ENCODE data around the gene NDEL1. TPM values are rescaled to one million over a fixed set of nuclear protein-coding genes. Genes with fewer than 3 reads are reported as not detected.

The NDEL1 gene
- total RNA-seq, 1 experiment from 2014 or later, result 41.8 TPM

DNA sequence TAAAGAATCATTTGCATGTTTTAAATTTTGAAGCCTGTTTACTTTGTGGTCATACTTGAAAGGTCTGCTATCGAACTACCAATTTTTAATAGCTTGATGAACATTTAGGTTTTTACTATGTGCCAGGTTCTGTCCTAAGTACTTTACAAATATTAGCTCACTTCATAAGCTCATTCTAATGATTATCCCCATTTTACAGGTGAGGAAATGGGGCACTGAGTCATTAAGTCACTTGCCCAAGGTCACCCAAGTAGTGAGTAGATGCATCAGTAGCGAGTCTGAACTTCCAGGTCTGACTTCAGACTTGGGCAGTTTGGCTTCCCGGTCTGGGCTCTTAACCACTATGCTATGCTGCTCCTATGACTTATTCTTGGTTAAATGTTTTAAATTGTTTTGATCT lies 4.0 kb downstream of the NDEL1 start:
- peaks cover 45% of the 10 kb centered on the region for H3K36me3 ChIP-seq
- H3K27me3 ChIP-seq, result no peaks in the 10 kb centered on the region
- no peak for DNase-seq
- H3K9me3 ChIP-seq, result no peaks in the 10 kb centered on the region
- H3K4me3 ChIP-seq, result no peak overlapping the region

- H3K27me3 ChIP-seq, result no peaks in the 10 kb centered on the region
- DNase-seq, result no peak
- H3K4me3 ChIP-seq, result no peak overlapping the region
- H3K36me3 ChIP-seq, result peaks cover 62% of the 10 kb centered on the region
- H3K9me3 ChIP-seq, result no peaks in the 10 kb centered on the region
These were observed 6.0 kb downstream of the NDEL1 start for GRCh38 chr17:8441690-8442089.

GRCh38 chr17:8442310-8442709 lies 6.6 kb downstream of the NDEL1 start:
- Histone ChIP-seq H3K27me3 (no peaks in the 10 kb centered on the region), H3K9me3 (no peaks in the 10 kb centered on the region), H3K36me3 (peaks cover 68% of the 10 kb centered on the region), H3K4me3 (no peak overlapping the region)
- DNase-seq, result no peak

DNA sequence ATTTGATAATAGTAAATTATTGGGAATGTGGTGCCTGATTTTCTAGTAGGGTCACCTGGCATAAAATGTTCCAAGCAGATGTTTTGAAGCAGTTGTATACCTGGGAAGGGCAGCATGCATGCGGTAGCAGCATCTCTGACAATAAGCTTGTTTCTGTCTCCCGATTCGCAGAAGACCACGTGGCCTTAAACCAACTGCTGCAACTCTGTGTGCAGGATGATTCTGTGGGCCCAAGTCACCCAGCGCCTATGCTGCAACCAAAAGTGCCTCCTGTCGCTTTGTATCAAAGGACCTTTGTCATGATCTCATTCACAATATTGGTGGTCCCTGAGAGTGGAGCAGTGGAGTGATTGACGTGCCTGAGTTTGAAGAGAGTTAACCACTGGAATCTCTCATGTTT lies 8.1 kb downstream of the NDEL1 start:
- H3K36me3 ChIP-seq, result peaks cover 75% of the 10 kb centered on the region
- no peak for DNase-seq

GRCh38 chr17:8444494-8444893 lies 8.8 kb downstream of the NDEL1 start:
- peaks cover 79% of the 10 kb centered on the region for H3K36me3 ChIP-seq

More for the DNA sequence above, 8.1 kb downstream of the NDEL1 start:
- Histone ChIP-seq H3K9me3 (no peaks in the 10 kb centered on the region), H3K27me3 (no peaks in the 10 kb centered on the region), H3K4me3 (no peak overlapping the region)

DNA sequence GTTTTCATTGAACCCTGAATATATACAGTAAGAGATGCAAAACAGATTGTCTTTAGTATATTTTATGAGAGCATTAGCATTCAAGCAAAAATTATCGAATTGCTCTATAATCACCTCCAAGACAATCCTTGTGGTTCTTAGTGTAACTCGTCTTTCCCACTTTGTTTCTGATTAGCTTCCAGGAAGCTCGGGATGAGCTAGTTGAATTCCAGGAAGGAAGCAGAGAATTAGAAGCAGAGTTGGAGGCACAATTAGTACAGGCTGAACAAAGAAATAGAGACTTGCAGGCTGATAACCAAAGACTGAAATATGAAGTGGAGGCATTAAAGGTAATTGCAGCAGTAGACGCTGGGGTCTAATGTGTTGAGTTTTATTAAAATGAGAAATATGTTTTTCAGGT lies 9.9 kb downstream of the NDEL1 start:
- no peak for DNase-seq
- Histone ChIP-seq H3K27me3 (no peaks in the 10 kb centered on the region), H3K4me3 (no peak overlapping the region), H3K9me3 (no peaks in the 10 kb centered on the region), H3K36me3 (peaks cover 78% of the 10 kb centered on the region)

More at GRCh38 chr17:8444494-8444893, 8.8 kb downstream of the NDEL1 start:
- H3K9me3 ChIP-seq, result no peaks in the 10 kb centered on the region
- no peak overlapping the region for H3K4me3 ChIP-seq
- DNase-seq, result no peak
- no peaks in the 10 kb centered on the region for H3K27me3 ChIP-seq

DNA sequence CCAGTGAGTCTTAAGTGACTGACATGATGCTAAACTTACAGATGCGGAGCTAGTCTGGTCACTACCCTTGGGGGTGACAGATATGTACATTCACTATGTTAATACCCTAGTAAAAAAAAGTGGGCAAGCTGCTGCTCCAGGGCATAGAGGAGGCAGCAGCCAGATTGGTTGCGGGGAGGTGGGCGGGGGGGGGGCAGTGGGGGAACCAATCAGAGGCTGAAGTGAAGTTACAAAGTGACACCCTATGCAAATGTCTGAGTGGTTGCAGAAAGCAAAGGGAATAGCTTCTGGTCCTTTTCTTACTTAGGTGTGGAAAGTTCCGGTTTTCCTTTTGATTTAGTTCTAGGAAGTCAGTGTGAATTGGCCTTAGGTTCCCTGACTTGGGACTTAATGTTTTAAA lies 12.1 kb downstream of the NDEL1 start:
- Histone ChIP-seq H3K4me3 (no peak overlapping the region), H3K9me3 (no peaks in the 10 kb centered on the region), H3K36me3 (peaks cover 85% of the 10 kb centered on the region), H3K27me3 (no peaks in the 10 kb centered on the region)
- DNase-seq, result no peak

DNA sequence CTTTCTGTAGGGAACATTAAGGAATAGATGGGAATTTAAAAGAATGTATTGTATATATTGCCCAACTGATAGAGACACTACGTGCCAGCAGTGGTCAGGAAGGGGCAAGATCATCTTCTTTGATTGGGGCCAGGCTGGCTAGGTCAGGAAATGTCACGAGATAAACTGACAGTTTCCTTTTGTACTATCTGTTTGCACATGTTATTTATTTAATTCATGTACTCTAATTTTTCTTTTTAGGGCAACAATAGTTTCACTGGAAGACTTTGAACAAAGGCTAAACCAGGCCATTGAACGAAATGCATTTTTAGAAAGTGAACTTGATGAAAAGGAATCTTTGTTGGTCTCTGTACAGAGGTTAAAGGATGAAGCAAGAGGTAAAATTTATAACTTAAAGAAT lies 12.6 kb downstream of the NDEL1 start:
- no peak overlapping the region for H3K4me3 ChIP-seq
- H3K27me3 ChIP-seq, result no peaks in the 10 kb centered on the region
- H3K36me3 ChIP-seq, result peaks cover 87% of the 10 kb centered on the region

DNA sequence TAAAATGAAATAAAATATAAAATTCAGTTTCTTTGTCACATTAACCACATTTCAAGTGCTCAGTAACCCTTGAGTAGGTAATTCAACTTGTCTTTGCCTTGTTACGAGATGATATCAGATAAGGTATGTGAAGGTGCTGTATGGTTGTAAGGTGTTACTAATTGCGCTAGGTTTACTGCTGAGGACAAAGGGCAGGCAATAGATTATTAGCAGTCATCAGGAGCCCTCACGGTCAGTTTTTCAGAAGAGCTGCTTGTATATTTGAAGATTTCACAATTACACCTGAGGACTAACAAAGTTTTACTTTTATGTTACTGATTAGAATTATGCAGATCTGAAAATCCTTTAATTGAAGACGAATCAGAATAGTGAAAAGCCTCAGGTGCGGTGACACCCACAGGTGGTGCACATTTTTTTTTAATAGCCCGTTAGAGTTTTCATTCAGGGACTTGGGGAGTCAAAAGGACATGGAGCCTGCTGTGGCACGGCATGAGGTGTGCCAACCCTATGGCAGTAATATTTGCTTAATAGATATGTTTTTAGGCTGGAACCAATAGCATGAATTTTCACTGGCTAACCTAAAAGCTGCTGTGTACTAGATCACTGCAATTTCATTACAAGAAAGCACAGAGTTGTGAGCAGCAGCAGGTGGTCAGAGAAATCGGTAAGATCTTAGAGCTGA lies 16.4 kb downstream of the NDEL1 start:
- peaks cover 84% of the 10 kb centered on the region for H3K36me3 ChIP-seq
- no peak overlapping the region for H3K4me3 ChIP-seq
- no peaks in the 10 kb centered on the region for H3K27me3 ChIP-seq
- H3K9me3 ChIP-seq, result no peaks in the 10 kb centered on the region
- no peak for DNase-seq

More for the DNA sequence above, 12.6 kb downstream of the NDEL1 start:
- DNase-seq, result no peak
- H3K9me3 ChIP-seq, result no peaks in the 10 kb centered on the region

DNA sequence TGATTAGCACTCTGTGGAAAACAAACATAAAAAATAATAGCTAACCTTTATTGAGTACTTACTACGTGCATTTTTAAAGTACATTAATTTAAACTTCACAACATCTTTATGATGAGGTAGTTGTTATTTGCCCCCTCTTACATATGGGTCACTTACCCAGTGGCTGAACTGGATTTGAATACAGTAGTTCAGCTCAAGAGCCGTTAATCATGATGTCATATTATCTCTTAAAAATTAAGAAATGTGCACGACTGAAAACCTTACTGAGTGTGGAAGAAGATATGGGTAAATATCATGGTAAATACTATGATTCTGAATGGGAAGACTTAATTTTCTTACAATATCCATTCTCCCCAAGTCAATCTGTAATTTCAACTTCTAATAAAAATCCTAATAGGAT lies 17.6 kb downstream of the NDEL1 start:
- no peaks in the 10 kb centered on the region for H3K27me3 ChIP-seq
- no peaks in the 10 kb centered on the region for H3K9me3 ChIP-seq
- no peak for DNase-seq
- peaks cover 83% of the 10 kb centered on the region for H3K36me3 ChIP-seq
- no peak overlapping the region for H3K4me3 ChIP-seq

- Histone ChIP-seq H3K9me3 (no peaks in the 10 kb centered on the region), H3K36me3 (peaks cover 85% of the 10 kb centered on the region), H3K27me3 (no peaks in the 10 kb centered on the region), H3K4me3 (no peak overlapping the region)
- DNase-seq, result no peak
These were observed 20.1 kb downstream of the NDEL1 start for GRCh38 chr17:8455665-8456209.

- Histone ChIP-seq H3K27me3 (no peaks in the 10 kb centered on the region), H3K9me3 (no peaks in the 10 kb centered on the region), H3K4me3 (no peak overlapping the region), H3K36me3 (peaks cover 89% of the 10 kb centered on the region)
- no peak for DNase-seq
These were observed 22.4 kb downstream of the NDEL1 start for GRCh38 chr17:8458128-8458527.

- no peaks in the 10 kb centered on the region for H3K9me3 ChIP-seq
- peaks cover 93% of the 10 kb centered on the region for H3K36me3 ChIP-seq
- H3K27me3 ChIP-seq, result no peaks in the 10 kb centered on the region
- no peak overlapping the region for H3K4me3 ChIP-seq
- no peak for DNase-seq
These were observed 23.4 kb downstream of the NDEL1 start for GRCh38 chr17:8459107-8459506.

- Histone ChIP-seq H3K9me3 (no peaks in the 10 kb centered on the region), H3K27me3 (no peaks in the 10 kb centered on the region), H3K4me3 (no peak overlapping the region), H3K36me3 (peaks cover 93% of the 10 kb centered on the region)
- no peak for DNase-seq
These were observed 24.1 kb downstream of the NDEL1 start for GRCh38 chr17:8459831-8460230.

DNA sequence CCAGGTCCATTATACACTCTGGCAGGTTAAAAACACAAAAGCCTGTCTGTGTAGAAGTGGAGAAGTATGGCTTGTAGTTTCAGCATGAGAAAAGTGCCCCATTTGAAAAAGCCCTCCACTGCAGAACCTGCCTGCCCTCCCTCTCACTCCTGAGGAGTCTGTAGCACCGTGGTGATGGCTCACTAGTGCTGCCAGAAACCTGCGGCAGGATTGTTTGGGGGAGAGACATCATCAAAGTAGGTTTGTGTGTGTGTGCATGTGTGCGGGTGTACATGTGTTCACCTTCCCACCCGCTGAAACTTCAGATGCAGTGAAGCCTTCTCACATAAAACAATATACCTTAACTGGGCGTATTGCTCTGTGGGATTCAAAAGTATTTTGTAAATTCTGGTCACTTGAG lies 26.9 kb downstream of the NDEL1 start:
- H3K9me3 ChIP-seq, result no peaks in the 10 kb centered on the region
- no peak for DNase-seq
- H3K36me3 ChIP-seq, result peaks cover 92% of the 10 kb centered on the region
- H3K27me3 ChIP-seq, result no peaks in the 10 kb centered on the region
- no peak overlapping the region for H3K4me3 ChIP-seq

- H3K9me3 ChIP-seq, result no peaks in the 10 kb centered on the region
- no peak for DNase-seq
- H3K4me3 ChIP-seq, result no peak overlapping the region
- peaks cover 94% of the 10 kb centered on the region for H3K36me3 ChIP-seq
- H3K27me3 ChIP-seq, result no peaks in the 10 kb centered on the region
These were observed 27.4 kb downstream of the NDEL1 start for GRCh38 chr17:8463099-8463498.

DNA sequence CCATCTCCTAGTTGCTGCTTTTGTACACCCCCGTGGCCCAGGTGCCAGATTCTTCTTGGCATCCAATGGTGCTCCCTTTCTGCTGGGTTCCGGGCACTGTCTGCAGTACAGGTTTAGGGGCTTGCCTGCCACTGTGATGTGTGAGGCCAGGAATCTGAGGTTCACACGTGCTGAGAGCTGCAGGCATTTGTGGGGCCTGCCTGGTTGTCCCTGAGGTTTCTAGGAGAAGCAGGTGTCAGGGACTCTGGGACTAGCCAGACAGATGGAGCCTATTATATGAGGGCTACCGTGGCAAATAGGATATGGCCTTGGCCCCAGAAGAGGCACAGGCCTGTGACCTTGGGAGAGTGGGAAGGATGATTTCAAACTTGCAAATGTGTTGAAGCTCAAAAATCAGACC lies 29.3 kb downstream of the NDEL1 start:
- no peak overlapping the region for H3K4me3 ChIP-seq
- DNase-seq, result no peak
- H3K36me3 ChIP-seq, result peaks cover 90% of the 10 kb centered on the region
- H3K27me3 ChIP-seq, result no peaks in the 10 kb centered on the region
- no peaks in the 10 kb centered on the region for H3K9me3 ChIP-seq

- no peak for DNase-seq
- H3K9me3 ChIP-seq, result no peaks in the 10 kb centered on the region
- H3K36me3 ChIP-seq, result peaks cover 89% of the 10 kb centered on the region
- no peaks in the 10 kb centered on the region for H3K27me3 ChIP-seq
- H3K4me3 ChIP-seq, result no peak overlapping the region
These were observed 29.7 kb downstream of the NDEL1 start for GRCh38 chr17:8465356-8465755.

Data from MG63 (cell line).